ENCODE results near the gene RMRP. TPM values are rescaled to one million over a fixed set of nuclear protein-coding genes. Genes with fewer than 3 reads are reported as not detected.

Gene RMRP
- polyA plus RNA-seq, 1 donor (not counting 4 experiments of a cell fraction or from before 2014, with no cell fraction given) = 21.6 TPM

- Histone ChIP-seq H3K4me1 (ENCODE audit: control insufficient read depth, extremely low read depth, insufficient read depth, low read length) (peaks cover 9% of the 10 kb centered on the region), H3K27ac (ENCODE audit: control insufficient read depth, insufficient read depth, low read length) (no peak overlapping the region), H3K9ac (ENCODE audit: control insufficient read depth, extremely low read depth, insufficient read depth, low read length) (no peak overlapping the region), H4K20me1 (ENCODE audit: control insufficient read depth, extremely low read depth, insufficient read depth, low read length) (no peaks in the 10 kb centered on the region), H3K27me3 (ENCODE audit: control insufficient read depth, extremely low read depth, insufficient read depth, low read length) (no peaks in the 10 kb centered on the region), H3K79me2 (ENCODE audit: control insufficient read depth, insufficient read depth, low read length) (no peaks in the 10 kb centered on the region), H3K4me2 (ENCODE audit: control insufficient read depth, extremely low read depth, insufficient read depth, low read depth, low read length) (peak overlapping the region; percentile 51), H2AFZ (ENCODE audit: control insufficient read depth, low read length) (peak overlapping the region; percentile 43), H3K36me3 (ENCODE audit: control insufficient read depth in 2 of 2, extremely low read depth in 1 of 2, insufficient read depth in 2 of 2, low read length in 2 of 2) (no peaks in the 10 kb centered on the region), H3K9me1 (ENCODE audit: control insufficient read depth, extremely low read depth, insufficient read depth, low read length) (no peaks in the 10 kb centered on the region), H3K4me3 (ENCODE audit: control insufficient read depth in 2 of 3, extremely low read depth in 1 of 3, insufficient read depth in 2 of 3, low read depth in 1 of 3, low read length in 3 of 3) (peak overlapping the region in 1 of 3 experiments; percentile 14), H3K9me3 (ENCODE audit: control insufficient read depth, low read depth, low read length) (no peaks in the 10 kb centered on the region)
- FAIRE-seq (no peak), DNase-seq (ENCODE audit: low read depth, low spot score) (no peak)
- dilution Hi-C loops (cut with MboI; ENCODE audit: extremely low pct_ligation_motif_present, low sequenced_read_pairs) = no loop called here
- TF ChIP-seq EZH2 (IDR thresholded peaks at IDR 0.05; ENCODE audit: low read length) (no peak), CTCF (optimal IDR thresholded peaks at IDR 0.05 in 1 of 3, IDR thresholded peaks at IDR 0.05 in 1 of 3, conservative IDR thresholded peaks at IDR 0.05 in 1 of 3; ENCODE audit: extremely low read depth in 1 of 3, insufficient read depth in 2 of 3, low read length in 3 of 3) (no peak)
These were observed 18.0 kb upstream of the RMRP start for GRCh38 chr9:35675732-35676392.

GRCh38 chr9:35675204-35675603 is 17.4 kb upstream of the RMRP start:
- H3K27me3 ChIP-seq (ENCODE audit: control insufficient read depth, extremely low read depth, insufficient read depth, low read length) = no peaks in the 10 kb centered on the region
- H3K4me2 ChIP-seq (ENCODE audit: control insufficient read depth, extremely low read depth, insufficient read depth, low read depth, low read length) = peak overlapping the region; percentile 48
- no peak overlapping the region for H3K4me3 ChIP-seq (ENCODE audit: control insufficient read depth in 2 of 3, extremely low read depth in 1 of 3, insufficient read depth in 2 of 3, low read depth in 1 of 3, low read length in 3 of 3)

More at GRCh38 chr9:35675204-35675603, 17.4 kb upstream of the RMRP start:
- no peak for FAIRE-seq
- no peak for DNase-seq (ENCODE audit: low read depth, low spot score)
- Histone ChIP-seq H3K9me1 (ENCODE audit: control insufficient read depth, extremely low read depth, insufficient read depth, low read length) (no peaks in the 10 kb centered on the region), H3K27ac (ENCODE audit: control insufficient read depth, insufficient read depth, low read length) (no peak overlapping the region), H4K20me1 (ENCODE audit: control insufficient read depth, extremely low read depth, insufficient read depth, low read length) (no peaks in the 10 kb centered on the region), H3K79me2 (ENCODE audit: control insufficient read depth, insufficient read depth, low read length) (no peaks in the 10 kb centered on the region), H3K9ac (ENCODE audit: control insufficient read depth, extremely low read depth, insufficient read depth, low read length) (no peak overlapping the region), H2AFZ (ENCODE audit: control insufficient read depth, low read length) (peak overlapping the region; percentile 30), H3K4me1 (ENCODE audit: control insufficient read depth, extremely low read depth, insufficient read depth, low read length) (peaks cover 9% of the 10 kb centered on the region), H3K9me3 (ENCODE audit: control insufficient read depth, low read depth, low read length) (no peaks in the 10 kb centered on the region), H3K36me3 (ENCODE audit: control insufficient read depth in 2 of 2, extremely low read depth in 1 of 2, insufficient read depth in 2 of 2, low read length in 2 of 2) (no peaks in the 10 kb centered on the region)
- TF ChIP-seq EZH2 (IDR thresholded peaks at IDR 0.05; ENCODE audit: low read length) (no peak), CTCF (optimal IDR thresholded peaks at IDR 0.05 in 1 of 3, IDR thresholded peaks at IDR 0.05 in 1 of 3, conservative IDR thresholded peaks at IDR 0.05 in 1 of 3; ENCODE audit: extremely low read depth in 1 of 3, insufficient read depth in 2 of 3, low read length in 3 of 3) (no peak)
- dilution Hi-C loops (cut with MboI; ENCODE audit: extremely low pct_ligation_motif_present, low sequenced_read_pairs) = no loop called here

All from keratinocyte (primary cell).